H1 (cell line): Measurements from ENCODE around the gene YPEL2. TPM values are rescaled to one million over a fixed set of nuclear protein-coding genes. Genes with fewer than 3 reads are reported as not detected.

ENCODE experiments used
- CTCF ChIA-PET: fragments of 300-600 bp; sonication (Branson Sonifier 250); formaldehyde crosslinking; loops from one replicate; lab custom pipeline; 2021; ENCODE audit not compliant: partially characterized antibody; lab: Charles Lee
- POLR2A ChIA-PET: fragments of 300-600 bp; sonication (Branson Sonifier 250); formaldehyde crosslinking; loops from one replicate; lab custom pipeline; 2021; ENCODE audit warnings: inconsistent platforms; ENCODE audit not compliant: partially characterized antibody; lab: Charles Lee
- DNase-seq, 2 experiments: peaks; one replicate each; pipeline versions ENCODE4 v3.0.0 to v3.0.0-alpha.2; 2010 to 2022; ENCODE audit warnings: low spot score in 2 of 2, low read depth in 1 of 2, mixed read lengths in 1 of 2
- FAIRE-seq: peaks from 2 replicates; lab custom pipeline; 2011; peaks lifted over from hg19 to GRCh38; lab: Jason Lieb, UNC
- H2AFZ ChIP-seq: 2 replicates; pipeline ENCODE4 v1.8.1; 2012; ENCODE audit warnings: low read length, inconsistent platforms
- H2AK5ac ChIP-seq: 2 replicates; pipeline ENCODE4 v1.6.1; 2013; ENCODE audit warnings: low read depth, low read length
- H2BK120ac ChIP-seq: replicated peaks from 2 replicates; pipeline ENCODE3; 2013; ENCODE audit warnings: low read depth, low read length, inconsistent platforms
- H2BK12ac ChIP-seq: 2 replicates; pipeline ENCODE4 v1.6.1; 2013; ENCODE audit warnings: low read depth, low read length
- H2BK15ac ChIP-seq: 2 replicates; pipeline ENCODE4 v1.6.1; 2013; ENCODE audit warnings: low read length
- H2BK20ac ChIP-seq: 2 replicates; pipeline ENCODE4 v1.6.1; 2013; ENCODE audit warnings: low read length
- H2BK5ac ChIP-seq: 2 replicates; pipeline ENCODE4 v1.6.1; 2013; ENCODE audit warnings: low read depth, low read length
- H3K14ac ChIP-seq: 2 replicates; pipeline ENCODE4 v1.6.1; 2013; ENCODE audit warnings: inconsistent platforms; ENCODE audit not compliant: insufficient read length
- H3K18ac ChIP-seq: 2 replicates; pipeline ENCODE4 v1.6.1; 2013; ENCODE audit warnings: low read length; ENCODE audit errors: extremely low read depth
- H3K23ac ChIP-seq: 2 replicates; pipeline ENCODE4 v1.6.1; 2013; ENCODE audit warnings: inconsistent platforms; ENCODE audit not compliant: insufficient read length
- H3K23me2 ChIP-seq: 2 replicates; pipeline ENCODE4 v1.6.1; 2013; ENCODE audit warnings: low read depth, low read length
- H3K27ac ChIP-seq: 2 replicates; pipeline ENCODE4 v1.6.1; 2011; ENCODE audit warnings: low read depth, low read length, inconsistent platforms
- H3K27me3 ChIP-seq, 4 experiments: replicated peaks in 1 of 4; 1 replicate in 1 of 4; 2 replicates in 3 of 4; pipeline versions ENCODE4 v1.6.1 to v1.8.1; 2011 to 2013; ENCODE audit warnings: low read length in 3 of 4, mild to moderate bottlenecking in 3 of 4, inconsistent platforms in 2 of 4, mixed read lengths in 2 of 4, moderate library complexity in 1 of 4; ENCODE audit not compliant: control insufficient read depth in 3 of 4, insufficient read depth in 3 of 4; ENCODE audit errors: extremely low read depth in 1 of 4
- H3K36me3 ChIP-seq, 4 experiments: 2 replicates each; pipeline versions ENCODE4 v1.6.1 to v1.8.1; 2011 to 2013; ENCODE audit warnings: mild to moderate bottlenecking in 4 of 4, low read length in 3 of 4, moderate library complexity in 2 of 4, control low read depth in 1 of 4, inconsistent platforms in 1 of 4; ENCODE audit not compliant: insufficient read depth in 4 of 4, control insufficient read depth in 2 of 4
- H3K4ac ChIP-seq: replicated peaks from 2 replicates; pipeline ENCODE3; 2013; ENCODE audit warnings: low read length, low read depth, mixed read lengths, inconsistent platforms; ENCODE audit not compliant: insufficient read length
- H3K4me1 ChIP-seq, 4 experiments: replicated peaks in 1 of 4; 1 replicate in 1 of 4; 2 replicates in 3 of 4; pipeline versions ENCODE4 v1.6.1 to v1.8.1; 2011 to 2013; ENCODE audit warnings: low read length in 3 of 4, inconsistent platforms in 2 of 4, mixed read lengths in 1 of 4; ENCODE audit not compliant: insufficient read depth in 4 of 4, control insufficient read depth in 3 of 4
- H3K4me2 ChIP-seq, 2 experiments: 2 replicates each; pipeline versions ENCODE4 v1.6.1 to v1.8.1; 2011 to 2013; ENCODE audit warnings: low read depth in 2 of 2, low read length in 2 of 2, control low read depth in 1 of 2, inconsistent platforms in 1 of 2, mild to moderate bottlenecking in 1 of 2; ENCODE audit not compliant: insufficient read depth in 1 of 2
- H3K4me3 ChIP-seq, 4 experiments: fragments of 200-600, 300-600 bp in 1 of 4; sonication (generic), shearing (Covaris generic), sonication (Bioruptor Twin) in 1 of 4; 2 replicates each; pipeline versions ENCODE4 v1.5.1 to v1.8.1; 2011 to 2016; ENCODE audit warnings: low read length in 4 of 4, low read depth in 3 of 4, control low read depth in 2 of 4, inconsistent platforms in 2 of 4, mild to moderate bottlenecking in 2 of 4, mixed read lengths in 1 of 4, moderate library complexity in 1 of 4; ENCODE audit not compliant: insufficient read depth in 2 of 4; ENCODE audit errors: extremely low read depth in 1 of 4
- H3K56ac ChIP-seq: replicated peaks from 2 replicates; pipeline ENCODE3; 2013; ENCODE audit warnings: low read depth, mild to moderate bottlenecking, mixed read lengths, low read length, inconsistent platforms; ENCODE audit not compliant: insufficient read length
- H3K79me1 ChIP-seq: 2 replicates; pipeline ENCODE4 v1.6.1; 2013; ENCODE audit warnings: low read depth, low read length, control low read depth
- H3K79me2 ChIP-seq, 2 experiments: 2 replicates each; pipeline versions ENCODE4 v1.6.1 to v1.8.1; 2012 to 2013; ENCODE audit warnings: low read length in 2 of 2, mild to moderate bottlenecking in 2 of 2, inconsistent platforms in 1 of 2; ENCODE audit not compliant: insufficient read depth in 2 of 2, control insufficient read depth in 1 of 2
- H3K9ac ChIP-seq, 4 experiments: replicated peaks in 1 of 4; 1 replicate in 1 of 4; 2 replicates in 3 of 4; pipeline versions ENCODE4 v1.6.1 to v1.8.1; 2011 to 2013; ENCODE audit warnings: low read depth in 3 of 4, low read length in 3 of 4, control low read depth in 2 of 4, mild to moderate bottlenecking in 2 of 4, moderate library complexity in 2 of 4, inconsistent platforms in 1 of 4; ENCODE audit errors: extremely low read depth in 1 of 4
- H3K9me3 ChIP-seq, 2 experiments: 2 replicates each; pipeline versions ENCODE4 v1.6.1 to v1.8.1; 2012 to 2013; ENCODE audit warnings: mild to moderate bottlenecking in 2 of 2, moderate library complexity in 2 of 2, control low read depth in 1 of 2, inconsistent platforms in 1 of 2, low read depth in 1 of 2, low read length in 1 of 2, mixed read lengths in 1 of 2; ENCODE audit not compliant: insufficient read depth in 2 of 2
- H4K20me1 ChIP-seq, 2 experiments: replicated peaks in 1 of 2; 2 replicates each; pipeline versions ENCODE3 to v1.8.1; 2011 to 2013; ENCODE audit warnings: inconsistent platforms in 2 of 2, low read length in 2 of 2, mild to moderate bottlenecking in 1 of 2; ENCODE audit not compliant: insufficient read depth in 2 of 2, control insufficient read depth in 1 of 2
- H4K5ac ChIP-seq: 2 replicates; pipeline ENCODE4 v1.6.1; 2013; ENCODE audit warnings: low read length, low read depth, mixed read lengths, inconsistent platforms; ENCODE audit not compliant: insufficient read length
- H4K8ac ChIP-seq: 2 replicates; pipeline ENCODE4 v1.8.0; 2013; ENCODE audit warnings: mild to moderate bottlenecking, moderate library complexity, low read length, inconsistent platforms; ENCODE audit not compliant: insufficient read depth; ENCODE audit errors: extremely low read depth
- H4K91ac ChIP-seq: replicated peaks from 2 replicates; pipeline ENCODE3; 2013; ENCODE audit warnings: low read length, mixed read lengths, inconsistent platforms; ENCODE audit not compliant: insufficient read length
- BACH1 ChIP-seq: IDR thresholded peaks from 2 replicates; pipeline ENCODE4 v1.6.1; 2012; ENCODE audit warnings: low read length, improper control_type of control experiment
- CHD2 ChIP-seq: IDR thresholded peaks from 2 replicates; pipeline ENCODE4 v1.6.1; 2012; ENCODE audit warnings: low read length, improper control_type of control experiment
- MAX ChIP-seq: IDR thresholded peaks from 2 replicates; pipeline ENCODE4 v1.6.1; 2012; ENCODE audit warnings: inconsistent platforms
- NRF1 ChIP-seq: IDR thresholded peaks from 2 replicates; pipeline ENCODE4 v1.6.1; 2011; ENCODE audit warnings: mild to moderate bottlenecking, low read depth, low read length, improper control_type of control experiment
- PHF8 ChIP-seq: fragments of 200-600 bp; sonication (generic); conservative IDR thresholded peaks from 2 replicates; pipeline ENCODE4 v1.7.1; 2012; ENCODE audit warnings: low read depth, mild to moderate bottlenecking, inconsistent platforms, low read length, moderate library complexity
- RAD21 ChIP-seq, 2 experiments: IDR thresholded peaks in 1 of 2; conservative IDR thresholded peaks in 1 of 2; 2 replicates each; pipeline ENCODE4 v1.6.1; 2011; ENCODE audit warnings: low read depth in 2 of 2, low read length in 2 of 2, improper control_type of control experiment in 1 of 2, inconsistent platforms in 1 of 2, mild to moderate bottlenecking in 1 of 2, moderate library complexity in 1 of 2
- RFX5 ChIP-seq: IDR thresholded peaks from 2 replicates; pipeline ENCODE4 v1.6.1; 2011; ENCODE audit warnings: low read depth, low read length, improper control_type of control experiment, borderline replicate concordance
- RXRA ChIP-seq: IDR thresholded peaks from 2 replicates; pipeline ENCODE4 v1.6.1; 2011; ENCODE audit warnings: low read depth, mild to moderate bottlenecking, low read length, moderate library complexity; ENCODE audit not compliant: insufficient read depth
- SIRT6 ChIP-seq: IDR thresholded peaks from one replicate; pipeline ENCODE4 v1.7.1; 2012; ENCODE audit warnings: low read length, inconsistent platforms
- SIX5 ChIP-seq: IDR thresholded peaks from 2 replicates; pipeline ENCODE4 v1.6.1; 2011; ENCODE audit warnings: mild to moderate bottlenecking, low read depth, low read length
- SP1 ChIP-seq: IDR thresholded peaks from 2 replicates; pipeline ENCODE4 v1.6.1; 2011; ENCODE audit warnings: low read depth, low read length
- SP2 ChIP-seq: IDR thresholded peaks from 2 replicates; pipeline ENCODE4 v1.6.1; 2012; ENCODE audit warnings: mild to moderate bottlenecking, low read length, inconsistent platforms
- SRF ChIP-seq: IDR thresholded peaks from 2 replicates; pipeline ENCODE4 v1.6.1; 2011; ENCODE audit warnings: mild to moderate bottlenecking, low read depth, low read length, moderate library complexity
- TAF7 ChIP-seq: optimal IDR thresholded peaks from 2 replicates; pipeline ENCODE3; 2011; ENCODE audit warnings: low read depth, mild to moderate bottlenecking, inconsistent platforms, low read length, moderate library complexity, borderline replicate concordance
- ZNF274 ChIP-seq: IDR thresholded peaks from 2 replicates; pipeline ENCODE4 v1.7.0; 2012; ENCODE audit warnings: low read length, borderline replicate concordance; ENCODE audit errors: extremely low read depth
- WGBS, 2 experiments: shearing (Covaris generic) in 1 of 2; methylation state at CpG; one replicate each; pipeline versions ENCODE4 v1.1.6 to v1.1.7; 2013 to 2015; ENCODE audit warnings: low lambda C conversion rate in 2 of 2, mixed read lengths in 2 of 2, inconsistent platforms in 1 of 2, low coverage in 1 of 2, missing lambda C conversion rate in 1 of 2; ENCODE audit not compliant: insufficient replicate concordance in 2 of 2, insufficient coverage in 1 of 2, insufficient read length in 1 of 2; ENCODE audit errors: extremely low coverage in 1 of 2, missing lambda C conversion rate in 1 of 2; 5-methylcytosine and 5-hydroxymethylcytosine counted together
- polyA plus RNA-seq, 7 experiments: library from polyadenylated mRNA; depleted of rRNA in 3 of 7; stranded (reverse) in 5 of 7; unstranded in 2 of 7; fragments of >200 nt in 5 of 7; fragments of 200-250 nt in 2 of 7; gene quantifications; 1 replicate in 5 of 7; 2 replicates in 1 of 7; 4 replicates in 1 of 7; pipeline versions ENCODE4 v1.2.1 to v1.2.3, GENCODE V29; 2011 to 2013; ENCODE audit warnings: missing spikeins in 2 of 7, mixed read lengths in 2 of 7
- total RNA-seq: library from RNA; stranded (reverse); fragmentation: NEBNext Ultra II Directional; extraction: Animal tissue kit (Norgen Biotek cat#: 25700); gene quantifications from 2 replicates; pipeline ENCODE4 v1.2.1, GENCODE V29; 2021

The YPEL2 gene
- total and polyA plus RNA-seq, 2 of the 8 experiments (the other 6 are each of a cell fraction or from before 2014, with no cell fraction given): 1.6 to 3.5 TPM

GRCh38 chr17:59428916-59429485 is 97.5 kb downstream of the YPEL2 start:
- H2AFZ ChIP-seq: no peak overlapping the region
- DNase-seq (no peak), FAIRE-seq (no peak)
- no peak overlapping the region for H4K91ac ChIP-seq
- no peak overlapping the region for H2BK20ac ChIP-seq
- no peak overlapping the region for H4K5ac ChIP-seq
- H2BK120ac ChIP-seq: no peak overlapping the region
- no peak overlapping the region for H2AK5ac ChIP-seq
- H3K23me2 ChIP-seq: no peaks in the 10 kb centered on the region
- H3K4me1 ChIP-seq: peaks cover 0 to 9% (median 6%) of the 10 kb centered on the region in 4 experiments; a peak in 3 of 7 replicates
- H3K27me3 ChIP-seq: no peaks in the 10 kb centered on the region
- H3K27ac ChIP-seq: no peak overlapping the region
- H3K36me3 ChIP-seq: no peaks in the 10 kb centered on the region
- no peak overlapping the region for H2BK12ac ChIP-seq
- no peaks in the 10 kb centered on the region for H4K20me1 ChIP-seq
- H3K4me2 ChIP-seq: no peak overlapping the region
- no peak overlapping the region for H3K9ac ChIP-seq
- H3K23ac ChIP-seq: no peak overlapping the region
- H3K4ac ChIP-seq: no peak overlapping the region
- H3K9me3 ChIP-seq: no peaks in the 10 kb centered on the region
- no peak overlapping the region for H3K4me3 ChIP-seq
- CTCF ChIA-PET: interaction anchor here (0.6 to 3.6 kb wide), 7 partner anchors 8 to 149 kb away, joined by 3 to 14 read pairs (median 5); no protein-coding TSS in a partner anchor
- no peaks in the 10 kb centered on the region for H3K79me2 ChIP-seq
- POLR2A ChIA-PET: no interaction called here
- H3K56ac ChIP-seq: no peak overlapping the region
- no peak overlapping the region for H3K14ac ChIP-seq
- H2BK5ac ChIP-seq: no peak overlapping the region
- H2BK15ac ChIP-seq: no peak overlapping the region
- WGBS, 2 experiments: 90% methylated on average over 6 of the region's 6 CpGs; no CpG with 5 or more reads in 1 of the 2 experiments
- no peak overlapping the region for H4K8ac ChIP-seq
- no peaks in the 10 kb centered on the region for H3K79me1 ChIP-seq
- no peak overlapping the region for H3K18ac ChIP-seq
- TF ChIP-seq CHD2 (no peak), SIRT6 (no peak), SP1 (no peak), ZNF274 (no peak), BACH1 (no peak), SRF (no peak), NRF1 (no peak), TAF7 (no peak), RFX5 (no peak), PHF8 (no peak), SIX5 (no peak), MAX (no peak), SP2 (no peak), RXRA (no peak), RAD21 (IDR thresholded peaks at IDR 0.05 in 1 of 2, conservative IDR thresholded peaks at IDR 0.05 in 1 of 2; ENCODE audit: low read depth in 2 of 2, low read length in 2 of 2) (no peak)
